Measurements from ENCODE around the gene TLK2.
"Not testable (repeated sequence)": the region's sequence is repeated elsewhere in the genome, so short reads cannot be mapped to it uniquely, and the experiment has no call there.

DNA sequence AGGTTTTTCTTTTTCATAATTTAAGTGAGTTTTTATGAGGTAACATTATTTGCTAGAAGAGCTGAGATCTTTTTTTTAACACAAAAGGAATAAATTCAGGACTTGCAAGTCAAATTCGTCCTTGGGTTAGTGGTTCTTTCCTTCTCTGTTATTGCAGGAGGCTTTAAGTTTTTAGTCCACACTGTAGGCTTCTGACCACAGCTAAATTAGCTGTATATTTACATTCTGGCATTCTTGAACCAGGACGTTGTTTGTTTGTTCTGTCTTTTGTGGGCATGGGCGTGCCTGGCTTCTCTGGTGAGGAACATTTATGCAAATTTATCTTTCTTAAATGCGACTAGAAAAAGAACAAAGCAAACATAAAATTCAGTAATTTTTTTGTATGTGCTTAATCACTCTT lies 80.3 kb downstream of the TLK2 start:
- TF ChIP-seq CTCF (optimal IDR thresholded peaks at IDR 0.05 in 1 of 3, IDR thresholded peaks at IDR 0.05 in 1 of 3, conservative IDR thresholded peaks at IDR 0.05 in 1 of 3; ENCODE audit: extremely low read depth in 1 of 3, insufficient read depth in 2 of 3, low read length in 3 of 3); EZH2 (IDR thresholded peaks at IDR 0.05; ENCODE audit: low read length): not testable (repeated sequence)

All from keratinocyte (primary cell).